Gastroesophageal sphincter (tissue), 4 donors: Measurements from ENCODE around the gene SKIL. TPM values are rescaled to one million over a fixed set of nuclear protein-coding genes. Genes with fewer than 3 reads are reported as not detected.

Source experiments
- ATAC-seq: fragments of 150-250 bp; one replicate; pipeline ENCODE4 v1.9.1; 2016; ENCODE audit warnings: mild to moderate bottlenecking, moderate library complexity
- H3K27ac ChIP-seq, 4 donors: fragments of 200-600 bp; sonication (generic) in 3 of 4; 1 replicate in 3 of 4; 2 replicates in 1 of 4; pipeline ENCODE4 v1.5.1; 2016 to 2019
- H3K27me3 ChIP-seq: fragments of 200-600 bp; sonication (generic); one replicate; pipeline ENCODE4 v1.5.1; 2019
- H3K36me3 ChIP-seq, 2 donors: fragments of 200-600 bp; sonication (generic); one replicate each; pipeline ENCODE4 v1.5.1; 2019; ENCODE audit warnings: control low read depth in 1 of 2
- H3K4me1 ChIP-seq, 3 donors: fragments of 200-600 bp; sonication (generic); 1 replicate in 2 of 3; 2 replicates in 1 of 3; pipeline ENCODE4 v1.5.1; 2016 to 2019; ENCODE audit warnings: control low read depth in 2 of 3
- H3K4me3 ChIP-seq, 2 donors: fragments of 200-600 bp; sonication (generic); one replicate each; pipeline ENCODE4 v1.5.1; 2019; ENCODE audit warnings: mild to moderate bottlenecking in 1 of 2, moderate library complexity in 1 of 2
- H3K9me3 ChIP-seq, 3 donors: fragments of 200-600 bp; sonication (generic); one replicate each; pipeline ENCODE4 v1.5.1; 2017 to 2019; ENCODE audit warnings: control low read depth in 2 of 3
- EP300 ChIP-seq: sonication (generic); formaldehyde crosslinking; IDR thresholded peaks from one replicate; pipeline ENCODE4 v1.6.1; 2017; ENCODE audit warnings: antibody characterized with exemption, mild to moderate bottlenecking
- POLR2A ChIP-seq, 2 donors: fragments of 450-650 bp; IDR thresholded peaks; one replicate each; pipeline ENCODE4 v1.6.1; 2017; ENCODE audit warnings: antibody characterized with exemption in 2 of 2, mild to moderate bottlenecking in 2 of 2, moderate library complexity in 1 of 2
- POLR2AphosphoS5 ChIP-seq: sonication (generic); formaldehyde crosslinking; IDR thresholded peaks from one replicate; pipeline ENCODE4 v1.6.1; 2017; ENCODE audit warnings: antibody characterized with exemption
- WGBS, 2 donors: methylation state at CpG; one replicate each; pipeline ENCODE4 v1.1.5; 2018; ENCODE audit warnings: low coverage in 1 of 2; 5-methylcytosine and 5-hydroxymethylcytosine counted together
- total RNA-seq, 4 donors: library from RNA; depleted of rRNA; stranded (reverse); fragments of >200 nt; gene quantifications; one replicate each; pipeline ENCODE4 v1.1.0, GENCODE V29; 2016
- TF ChIP-seq, protein P1 (sequence below), 4 experiments: fragments of 200-600 bp in 2 of 4; fragments of 450-650 bp in 2 of 4; sonication (generic) in 1 of 4; IDR thresholded peaks; one replicate each; pipeline ENCODE4 v1.5.1; 2017 to 2019; ENCODE audit warnings: antibody characterized with exemption in 4 of 4, mild to moderate bottlenecking in 2 of 4, moderate library complexity in 2 of 4

SKIL gene, protein sequence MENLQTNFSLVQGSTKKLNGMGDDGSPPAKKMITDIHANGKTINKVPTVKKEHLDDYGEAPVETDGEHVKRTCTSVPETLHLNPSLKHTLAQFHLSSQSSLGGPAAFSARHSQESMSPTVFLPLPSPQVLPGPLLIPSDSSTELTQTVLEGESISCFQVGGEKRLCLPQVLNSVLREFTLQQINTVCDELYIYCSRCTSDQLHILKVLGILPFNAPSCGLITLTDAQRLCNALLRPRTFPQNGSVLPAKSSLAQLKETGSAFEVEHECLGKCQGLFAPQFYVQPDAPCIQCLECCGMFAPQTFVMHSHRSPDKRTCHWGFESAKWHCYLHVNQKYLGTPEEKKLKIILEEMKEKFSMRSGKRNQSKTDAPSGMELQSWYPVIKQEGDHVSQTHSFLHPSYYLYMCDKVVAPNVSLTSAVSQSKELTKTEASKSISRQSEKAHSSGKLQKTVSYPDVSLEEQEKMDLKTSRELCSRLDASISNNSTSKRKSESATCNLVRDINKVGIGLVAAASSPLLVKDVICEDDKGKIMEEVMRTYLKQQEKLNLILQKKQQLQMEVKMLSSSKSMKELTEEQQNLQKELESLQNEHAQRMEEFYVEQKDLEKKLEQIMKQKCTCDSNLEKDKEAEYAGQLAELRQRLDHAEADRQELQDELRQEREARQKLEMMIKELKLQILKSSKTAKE
- total RNA-seq = 10 to 100 TPM; 29.1 to 52.8 (median 35.9) TPM

DNA sequence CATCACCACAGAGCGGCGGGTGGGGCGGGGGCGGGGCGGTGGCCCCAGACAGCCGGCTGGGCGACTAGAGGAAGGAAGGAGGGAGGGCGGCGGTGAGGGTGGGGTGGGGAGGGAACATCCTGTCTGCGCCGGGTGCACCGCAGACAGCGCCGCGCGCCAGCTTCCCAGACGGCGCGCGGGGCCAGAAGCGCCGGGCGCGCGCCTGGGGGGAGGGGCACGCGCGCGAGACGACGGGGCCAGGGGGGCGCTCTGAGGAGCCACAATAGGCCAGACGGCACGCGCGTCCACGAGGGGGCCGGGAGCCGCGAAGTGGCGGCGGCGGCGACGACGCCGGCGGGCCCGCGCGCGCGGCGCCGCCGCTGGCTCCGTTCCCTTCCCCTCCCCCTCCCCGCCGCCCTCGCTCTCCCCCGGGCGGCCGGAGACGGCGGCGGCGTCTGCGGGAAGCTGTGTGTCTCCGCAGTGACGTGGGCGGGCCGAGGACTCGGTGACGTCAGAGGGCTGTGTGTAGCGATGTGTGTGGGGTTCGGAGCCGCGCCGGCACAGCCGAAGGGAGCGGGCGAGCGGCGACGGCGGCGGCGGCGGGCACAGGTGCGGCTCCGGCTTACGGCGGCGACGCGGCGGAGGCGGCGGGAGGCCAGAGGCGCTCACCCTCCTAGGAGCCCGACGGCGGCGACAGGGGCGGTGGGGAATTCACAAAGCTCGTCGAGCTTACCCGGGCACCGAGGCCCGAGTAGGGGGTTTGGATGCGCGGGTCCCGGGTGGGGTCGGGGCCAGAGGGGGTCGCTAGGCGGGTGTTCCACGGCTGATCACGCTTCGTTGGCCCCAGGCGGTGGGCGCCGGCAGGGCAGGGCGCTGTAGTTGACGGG, at the start of gene SKIL:
Gene SKIL (plus strand): TSS at position 540 of the 866 bp plus-strand sequence. CDS start 2,617 bp downstream, outside the sequence.
- peaks cover 0 to 55% (median 2%) of the 10 kb centered on the region in 3 donors for H3K4me1 ChIP-seq
- no peaks in the 10 kb centered on the region for H3K36me3 ChIP-seq
- no CpG with 5 or more reads among the region's 124 CpGs for WGBS, 2 donors
- ATAC-seq = peak; percentile 90
- H3K27ac ChIP-seq = peak within 1 kb of the TSS; percentile 96 to 100 (median 98)
- peak within 1 kb of the TSS; percentile 79 to 91 for H3K4me3 ChIP-seq
- no peaks in the 10 kb centered on the region for H3K9me3 ChIP-seq
- TF ChIP-seq POLR2A (IDR thresholded peaks at IDR 0.05) = peak; percentile 91 to 93
- TF ChIP-seq, protein P1, sequence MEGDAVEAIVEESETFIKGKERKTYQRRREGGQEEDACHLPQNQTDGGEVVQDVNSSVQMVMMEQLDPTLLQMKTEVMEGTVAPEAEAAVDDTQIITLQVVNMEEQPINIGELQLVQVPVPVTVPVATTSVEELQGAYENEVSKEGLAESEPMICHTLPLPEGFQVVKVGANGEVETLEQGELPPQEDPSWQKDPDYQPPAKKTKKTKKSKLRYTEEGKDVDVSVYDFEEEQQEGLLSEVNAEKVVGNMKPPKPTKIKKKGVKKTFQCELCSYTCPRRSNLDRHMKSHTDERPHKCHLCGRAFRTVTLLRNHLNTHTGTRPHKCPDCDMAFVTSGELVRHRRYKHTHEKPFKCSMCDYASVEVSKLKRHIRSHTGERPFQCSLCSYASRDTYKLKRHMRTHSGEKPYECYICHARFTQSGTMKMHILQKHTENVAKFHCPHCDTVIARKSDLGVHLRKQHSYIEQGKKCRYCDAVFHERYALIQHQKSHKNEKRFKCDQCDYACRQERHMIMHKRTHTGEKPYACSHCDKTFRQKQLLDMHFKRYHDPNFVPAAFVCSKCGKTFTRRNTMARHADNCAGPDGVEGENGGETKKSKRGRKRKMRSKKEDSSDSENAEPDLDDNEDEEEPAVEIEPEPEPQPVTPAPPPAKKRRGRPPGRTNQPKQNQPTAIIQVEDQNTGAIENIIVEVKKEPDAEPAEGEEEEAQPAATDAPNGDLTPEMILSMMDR (IDR thresholded peaks at IDR 0.05) = peak in 3 of 4 experiments; percentile 1 to 44 (median 36)
- peak; percentile 88 for TF ChIP-seq POLR2AphosphoS5
- no peak for TF ChIP-seq EP300
- H3K27me3 ChIP-seq = no peaks in the 10 kb centered on the region

DNA sequence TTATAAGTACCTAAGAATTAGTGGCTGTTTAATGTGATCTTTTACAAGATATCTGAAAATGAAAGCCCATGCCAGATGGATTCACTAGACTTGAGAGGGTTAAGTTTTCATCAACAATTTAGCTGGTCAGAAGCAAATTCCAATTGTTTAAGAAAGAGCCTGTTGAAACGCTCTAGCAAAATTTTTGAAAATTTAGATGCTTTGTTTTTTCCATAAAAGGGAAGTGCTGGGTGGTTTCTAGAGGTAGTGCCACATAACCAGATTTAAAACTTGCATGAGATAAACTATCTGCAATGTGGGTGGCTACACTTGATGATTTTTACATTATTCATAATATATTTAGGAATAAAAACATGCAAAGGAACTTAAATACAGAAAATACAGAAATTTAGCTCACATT, 48.5 kb upstream of the SKIL start:
- no peak for ATAC-seq
- peaks cover 0 to 6% (median 0%) of the 10 kb centered on the region in 3 donors for H3K4me1 ChIP-seq
- no peak overlapping the region for H3K4me3 ChIP-seq
- H3K36me3 ChIP-seq = peaks cover 0 to 15% of the 10 kb centered on the region in 2 donors
- H3K9me3 ChIP-seq = no peaks in the 10 kb centered on the region
- H3K27me3 ChIP-seq = no peaks in the 10 kb centered on the region
- H3K27ac ChIP-seq = no peak overlapping the region
- WGBS, 2 donors = 42 to 63% methylated on average over 1 of the region's 1 CpG
- TF ChIP-seq EP300 (no peak), POLR2A (IDR thresholded peaks at IDR 0.05) (no peak), POLR2AphosphoS5 (no peak)

DNA sequence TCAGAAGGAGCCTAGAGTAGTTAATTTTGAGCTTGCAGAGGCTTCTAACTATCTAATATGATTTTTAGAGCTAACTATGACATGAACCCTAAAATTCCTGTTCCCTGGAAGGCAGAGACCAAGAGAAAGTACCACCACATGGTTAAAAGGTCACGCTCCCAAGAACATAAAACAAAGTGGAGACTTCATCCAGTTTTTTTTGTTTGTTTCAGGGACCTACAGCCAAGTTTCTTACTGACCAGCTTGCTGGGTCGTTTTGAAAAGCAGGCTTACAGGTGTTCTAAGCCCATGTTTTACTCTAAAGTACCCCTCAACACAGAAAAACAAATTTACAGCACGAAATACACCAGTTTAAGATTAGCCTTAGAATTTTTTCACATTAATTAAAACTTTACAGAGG, 39.6 kb upstream of the SKIL start:
- no peak for ATAC-seq
- H3K27ac ChIP-seq = no peak overlapping the region
- H3K4me1 ChIP-seq = no peaks in the 10 kb centered on the region
- H3K27me3 ChIP-seq = no peaks in the 10 kb centered on the region
- no peaks in the 10 kb centered on the region for H3K36me3 ChIP-seq
- TF ChIP-seq, protein P1 (IDR thresholded peaks at IDR 0.05) = no peak
- TF ChIP-seq POLR2A (IDR thresholded peaks at IDR 0.05) (no peak), EP300 (no peak)
- 86% methylated on average over 3 of the region's 3 CpGs; no CpG with 5 or more reads in 1 of the 2 donors for WGBS, 2 donors
- H3K9me3 ChIP-seq = no peaks in the 10 kb centered on the region
- H3K4me3 ChIP-seq = no peak overlapping the region

DNA sequence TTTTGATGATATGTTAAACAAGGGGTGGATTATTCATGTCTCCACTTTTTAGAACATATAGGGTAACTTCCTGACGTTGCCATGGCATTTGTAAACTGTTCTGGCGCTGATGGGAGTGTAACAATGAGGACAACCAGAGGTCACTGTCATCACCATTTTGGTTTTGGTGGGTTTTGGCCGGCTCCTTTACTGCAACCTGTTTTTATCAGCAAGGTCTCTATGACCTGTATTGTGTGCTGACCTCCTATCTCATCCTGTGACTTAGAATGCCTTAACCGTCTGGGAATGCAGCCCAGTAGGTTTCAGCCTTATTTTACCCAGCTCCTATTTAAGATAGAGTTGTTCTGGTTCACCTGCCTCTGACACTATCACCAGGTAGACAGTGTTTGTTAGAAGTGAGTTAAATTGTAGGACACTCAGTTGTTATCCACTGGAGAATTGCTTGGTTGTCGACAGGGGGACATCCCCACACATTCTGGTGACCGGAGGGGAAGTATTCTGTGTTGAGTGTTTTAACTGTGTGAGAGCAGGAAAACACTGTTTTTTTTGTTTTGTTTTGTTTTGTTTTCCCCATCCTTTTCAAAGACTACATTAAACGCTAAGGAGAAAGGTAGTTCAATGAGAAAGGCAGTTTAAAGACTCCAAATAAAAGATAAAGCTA, 36.9 kb upstream of the SKIL start:
- WGBS, 2 donors = 49 to 80% methylated on average over 4 of the region's 7 CpGs

More for the DNA sequence above, 36.9 kb upstream of the SKIL start:
- Histone ChIP-seq H3K36me3 (no peaks in the 10 kb centered on the region), H3K4me3 (no peak overlapping the region), H3K27ac (no peak overlapping the region), H3K4me1 (no peaks in the 10 kb centered on the region), H3K9me3 (no peaks in the 10 kb centered on the region), H3K27me3 (no peaks in the 10 kb centered on the region)
- TF ChIP-seq EP300 (no peak), POLR2A (IDR thresholded peaks at IDR 0.05) (no peak), POLR2AphosphoS5 (no peak)
- TF ChIP-seq, protein P1 (IDR thresholded peaks at IDR 0.05) = no peak
- no peak for ATAC-seq
